Measurements from ENCODE around the gene GIMAP2. TPM values are rescaled to one million over a fixed set of nuclear protein-coding genes. Genes with fewer than 3 reads are reported as not detected.

The GIMAP2 gene
- total and polyA plus RNA-seq, 9 of the 15 experiments (the other 6 are each of a cell fraction or from before 2014, with no cell fraction given), result 0.37 to 1.8 (median 1.2) TPM

DNA sequence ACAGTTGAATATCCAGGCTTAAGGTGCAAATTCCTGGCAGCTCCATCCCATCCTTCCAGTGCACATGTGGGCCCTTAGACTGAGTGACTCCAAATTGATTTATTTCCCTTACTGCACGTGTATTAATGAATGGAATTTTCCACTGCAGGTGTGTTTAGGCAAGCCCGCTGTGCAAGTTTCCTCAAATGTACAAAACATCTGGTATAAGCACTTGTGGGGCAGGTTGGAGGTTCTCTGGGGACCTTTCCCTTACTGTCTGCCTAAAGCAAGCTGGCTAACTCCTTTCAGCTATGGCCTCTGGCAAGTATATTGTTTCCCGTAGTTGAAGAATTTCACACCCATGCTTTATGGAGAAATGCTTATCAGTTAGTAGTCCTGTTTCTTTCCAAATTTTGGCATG, 28.0 kb upstream of the GIMAP2 start:
- ATAC-seq (no peak), FAIRE-seq (no peak), DNase-seq (ENCODE audit: extremely low read depth in 1 of 4, low spot score in 3 of 4) (no peak)
- no peaks in the 10 kb centered on the region for H3K9me3 ChIP-seq (replicated peaks; ENCODE audit: control insufficient read depth, insufficient read depth, low read depth, low read length)
- H3K36me3 ChIP-seq (ENCODE audit: control insufficient read depth, insufficient read depth, low read length), result no peaks in the 10 kb centered on the region
- no peak overlapping the region for H3K4me2 ChIP-seq (ENCODE audit: insufficient read depth, low read length)
- no peaks in the 10 kb centered on the region for H3K4me1 ChIP-seq (replicated peaks in 1 of 2; ENCODE audit: control insufficient read depth in 2 of 2, insufficient read depth in 2 of 2, low read length in 2 of 2)
- WGBS (ENCODE audit: insufficient coverage, low coverage, missing lambda C conversion rate), result 7% methylated on average over 3 of the region's 3 CpGs
- H3K27me3 ChIP-seq (ENCODE audit: control insufficient read depth in 2 of 2, insufficient read depth in 2 of 2, low read length in 2 of 2), result peaks cover 9 to 18% of the 10 kb centered on the region in 2 experiments; a peak in 4 of 5 replicates
- in situ Hi-C loops (cut with MboI), result no loop called here
- POLR2A ChIA-PET, result interaction anchor here (0.7 to 1.0 kb wide), 2 partner anchors 8 to 20 kb away, joined by 3 read pairs; no protein-coding TSS in a partner anchor
- H3K79me2 ChIP-seq (ENCODE audit: control insufficient read depth, insufficient read depth, low read length), result no peaks in the 10 kb centered on the region
- H3K4me3 ChIP-seq, result no peak overlapping the region
- TF ChIP-seq HMGN3 (IDR thresholded peaks at IDR 0.05; ENCODE audit: borderline replicate concordance, extremely low read depth, insufficient read length, low read depth, low read length) (no peak), FOXJ2 (tag; IDR thresholded peaks at IDR 0.05) (no peak), MAFG (tag; conservative IDR thresholded peaks at IDR 0.05) (no peak), ZNF324 (CRISPR knock-in tag; IDR thresholded peaks at IDR 0.05) (no peak), ZNF212 (CRISPR knock-in tag; IDR thresholded peaks at IDR 0.05) (no peak), CCAR2 (IDR thresholded peaks at IDR 0.05; ENCODE audit: low read depth, low read length) (no peak), NFIC (IDR thresholded peaks at IDR 0.05) (no peak), TCF7L2 (IDR thresholded peaks at IDR 0.05; ENCODE audit: low read depth, low read length) (no peak), ZNF561 (CRISPR knock-in tag; conservative IDR thresholded peaks at IDR 0.05) (no peak), CREM (IDR thresholded peaks at IDR 0.05; ENCODE audit: low read depth) (no peak), SUPT5H (IDR thresholded peaks at IDR 0.05) (no peak)
- TF ChIP-seq, protein P1, sequence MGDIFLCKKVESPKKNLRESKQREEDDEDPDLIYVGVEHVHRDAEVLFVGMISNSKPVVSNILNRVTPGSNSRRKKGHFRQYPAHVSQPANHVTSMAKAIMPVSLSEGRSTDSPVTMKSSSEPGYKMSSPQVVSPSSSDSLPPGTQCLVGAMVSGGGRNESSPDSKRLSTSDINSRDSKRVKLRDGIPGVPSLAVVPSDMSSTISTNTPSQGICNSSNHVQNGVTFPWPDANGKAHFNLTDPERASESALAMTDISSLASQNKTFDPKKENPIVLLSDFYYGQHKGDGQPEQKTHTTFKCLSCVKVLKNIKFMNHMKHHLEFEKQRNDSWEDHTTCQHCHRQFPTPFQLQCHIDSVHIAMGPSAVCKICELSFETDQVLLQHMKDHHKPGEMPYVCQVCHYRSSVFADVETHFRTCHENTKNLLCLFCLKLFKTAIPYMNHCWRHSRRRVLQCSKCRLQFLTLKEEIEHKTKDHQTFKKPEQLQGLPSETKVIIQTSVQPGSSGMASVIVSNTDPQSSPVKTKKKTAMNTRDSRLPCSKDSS (IDR thresholded peaks at IDR 0.05; ENCODE audit: low read depth, partially characterized antibody), result no peak
- no peak overlapping the region for H3K9ac ChIP-seq (ENCODE audit: insufficient read depth in 1 of 2, low read depth in 2 of 2, low read length in 2 of 2)
- no peaks in the 10 kb centered on the region for H4K20me1 ChIP-seq (replicated peaks; ENCODE audit: control insufficient read depth, insufficient read depth, low read length)
- H3K27ac ChIP-seq (ENCODE audit: extremely low read depth, low read depth, low read length), result no peak overlapping the region
- H2AFZ ChIP-seq (ENCODE audit: low read depth, low read length), result no peak overlapping the region
- CTCF ChIA-PET (ENCODE audit: low intra/inter-chr PET ratio), result no interaction called here
- no TSS peak for BruUV-seq (replicated peaks)
- no peaks in the 10 kb centered on the region for H3K9me1 ChIP-seq (ENCODE audit: control insufficient read depth, insufficient read depth, low read length)
- intact Hi-C loops (cut with micrococcal nuclease), result no loop called here

Measured in K562 (cell line).